Fibroblast of villous mesenchyme (primary cell): ENCODE data around the gene COX19. TPM values are rescaled to one million over a fixed set of nuclear protein-coding genes. Genes with fewer than 3 reads are reported as not detected.

Experiments used
- DNase-seq: peaks from one replicate; pipeline ENCODE4 v3.0.0-alpha.2; 2010; ENCODE audit warnings: low read depth
- H3K4me3 ChIP-seq: 2 replicates; pipeline ENCODE4 v1.5.1; 2011; ENCODE audit warnings: low read depth, mild to moderate bottlenecking, low read length
- CTCF ChIP-seq: IDR thresholded peaks from 2 replicates; pipeline ENCODE4 v1.5.1; 2012; ENCODE audit warnings: low read depth, mild to moderate bottlenecking, low read length; ENCODE audit not compliant: insufficient read depth
- total RNA-seq: library from RNA; depleted of rRNA; stranded (reverse); fragments of >200 nt; gene quantifications from 2 replicates; pipeline ENCODE4 v1.2.3, GENCODE V29; 2012

COX19 gene
- total RNA-seq, 1 donor = 8.2 TPM

GRCh38 chr7:1015196-1016121 lies 40.1 kb upstream of the COX19 start:
- no peak for DNase-seq
- no peak overlapping the region for H3K4me3 ChIP-seq
- no peak for TF ChIP-seq CTCF

- no peak for TF ChIP-seq CTCF
- DNase-seq = no peak
- no peak overlapping the region for H3K4me3 ChIP-seq
These were observed 39.3 kb upstream of the COX19 start for GRCh38 chr7:1014681-1015080.

- no peak for TF ChIP-seq CTCF
- no peak overlapping the region for H3K4me3 ChIP-seq
- peak; percentile 33 for DNase-seq
These were observed 38.2 kb upstream of the COX19 start for GRCh38 chr7:1013581-1013980.

- no peak for DNase-seq
- H3K4me3 ChIP-seq = no peak overlapping the region
- no peak for TF ChIP-seq CTCF
These were observed 37.4 kb upstream of the COX19 start for GRCh38 chr7:1012716-1013095.

GRCh38 chr7:1012004-1012715 lies 36.8 kb upstream of the COX19 start:
- DNase-seq = no peak
- no peak for TF ChIP-seq CTCF
- no peak overlapping the region for H3K4me3 ChIP-seq

- no peak for DNase-seq
- TF ChIP-seq CTCF = no peak
- no peak overlapping the region for H3K4me3 ChIP-seq
These were observed 36.1 kb upstream of the COX19 start for GRCh38 chr7:1011297-1012003.
